ENCODE results near the gene MAPKBP1.

DNA sequence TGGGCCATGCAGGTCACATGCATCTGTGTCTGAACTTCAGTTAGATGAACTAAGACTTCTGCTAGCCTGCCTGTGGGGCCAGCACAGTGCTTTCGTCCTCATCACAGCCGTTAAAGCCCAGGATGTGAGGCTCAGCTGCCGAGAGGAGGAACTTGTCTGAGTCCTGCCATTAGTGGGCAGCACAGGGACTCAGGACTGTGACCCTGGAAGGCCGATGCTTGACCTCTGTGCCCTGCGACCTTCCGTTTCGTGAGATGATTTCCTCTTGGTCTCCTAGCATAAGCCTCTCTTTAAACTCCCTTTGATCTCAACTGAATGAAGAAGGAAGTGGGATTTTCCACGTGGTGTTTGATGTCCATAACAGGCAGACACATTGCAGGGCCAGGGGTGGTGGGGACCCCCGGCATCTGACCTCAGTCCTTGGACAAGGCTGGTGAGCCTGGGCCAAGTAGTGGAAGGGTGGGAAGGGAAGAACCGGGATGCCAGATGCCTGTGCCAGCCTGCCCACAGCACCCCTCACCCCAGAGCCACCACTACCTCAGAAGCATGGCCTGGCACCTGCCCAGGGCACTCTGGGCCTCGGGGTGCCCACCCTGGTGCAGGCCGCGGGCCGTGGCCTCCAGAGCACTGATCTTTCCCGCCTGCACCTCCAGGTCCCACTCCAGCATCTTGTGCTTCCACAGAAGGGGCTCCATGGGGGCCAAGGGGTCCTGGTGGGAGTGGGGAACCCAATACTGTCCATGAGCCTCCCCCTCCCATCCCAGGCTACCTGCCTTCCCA is 86.0 kb downstream of the MAPKBP1 start:
- TF ChIP-seq POLR2A (IDR thresholded peaks at IDR 0.05), result no peak
- TF ChIP-seq, protein P1, sequence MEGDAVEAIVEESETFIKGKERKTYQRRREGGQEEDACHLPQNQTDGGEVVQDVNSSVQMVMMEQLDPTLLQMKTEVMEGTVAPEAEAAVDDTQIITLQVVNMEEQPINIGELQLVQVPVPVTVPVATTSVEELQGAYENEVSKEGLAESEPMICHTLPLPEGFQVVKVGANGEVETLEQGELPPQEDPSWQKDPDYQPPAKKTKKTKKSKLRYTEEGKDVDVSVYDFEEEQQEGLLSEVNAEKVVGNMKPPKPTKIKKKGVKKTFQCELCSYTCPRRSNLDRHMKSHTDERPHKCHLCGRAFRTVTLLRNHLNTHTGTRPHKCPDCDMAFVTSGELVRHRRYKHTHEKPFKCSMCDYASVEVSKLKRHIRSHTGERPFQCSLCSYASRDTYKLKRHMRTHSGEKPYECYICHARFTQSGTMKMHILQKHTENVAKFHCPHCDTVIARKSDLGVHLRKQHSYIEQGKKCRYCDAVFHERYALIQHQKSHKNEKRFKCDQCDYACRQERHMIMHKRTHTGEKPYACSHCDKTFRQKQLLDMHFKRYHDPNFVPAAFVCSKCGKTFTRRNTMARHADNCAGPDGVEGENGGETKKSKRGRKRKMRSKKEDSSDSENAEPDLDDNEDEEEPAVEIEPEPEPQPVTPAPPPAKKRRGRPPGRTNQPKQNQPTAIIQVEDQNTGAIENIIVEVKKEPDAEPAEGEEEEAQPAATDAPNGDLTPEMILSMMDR (IDR thresholded peaks at IDR 0.05 in 4 of 5, conservative IDR thresholded peaks at IDR 0.05 in 1 of 5), result no peak
